Stimulated activated CD8-positive, alpha-beta memory T cell treated with anti-CD3 and anti-CD28 coated beads, Interleukin-15, amount 100 ng/mL, for 48 hours (primary cell): Measurements from ENCODE around the gene CACNA1A.
"Not testable (repeated sequence)": the region's sequence is repeated elsewhere in the genome, so short reads cannot be mapped to it uniquely, and the experiment has no call there.

Experiments
- DNase-seq, 2 donors: peaks; one replicate each; pipeline ENCODE4 v3.0.0-alpha.2; 2020; ENCODE audit warnings: low read depth in 2 of 2

Gene CACNA1A

DNA sequence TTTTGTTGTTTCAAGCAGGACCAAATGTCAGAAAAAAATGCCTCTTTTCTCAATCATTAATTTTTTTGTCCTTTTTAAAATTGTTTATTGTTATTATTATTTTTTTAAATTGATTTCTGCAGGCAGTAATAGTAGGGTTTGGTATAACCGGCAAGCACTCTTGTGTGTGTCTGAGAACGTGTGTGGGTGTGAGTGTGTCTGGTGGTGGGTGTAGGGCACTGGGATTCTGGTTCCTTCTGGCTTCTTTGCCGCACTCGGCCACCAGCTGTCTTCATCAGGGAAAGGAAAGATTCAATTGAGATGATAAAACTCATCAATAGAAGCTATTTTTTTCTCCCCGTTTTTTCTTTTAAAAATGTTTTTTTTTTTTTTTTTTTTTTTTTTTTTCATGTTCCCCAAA is 299.7 kb downstream of the CACNA1A start:
- no peak for DNase-seq

DNA sequence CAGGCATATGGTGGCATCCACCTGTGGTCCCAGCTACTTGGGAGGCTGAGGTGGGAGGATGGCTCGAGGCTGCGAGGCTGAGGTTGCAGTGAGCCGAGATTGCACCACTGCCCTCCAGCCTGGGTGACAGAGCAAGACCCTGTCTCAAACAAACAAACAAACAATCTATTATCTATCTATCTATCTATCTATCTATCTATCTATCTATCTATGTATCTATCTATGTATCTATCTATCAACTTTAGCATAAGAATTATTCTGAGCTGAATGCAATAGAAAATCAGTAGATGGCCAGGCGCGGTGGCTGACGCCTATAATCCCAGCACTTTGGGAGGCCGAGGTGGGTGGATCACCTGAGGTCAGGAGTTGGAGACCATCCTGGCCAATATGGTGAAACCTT is 304.2 kb downstream of the CACNA1A start:
- DNase-seq: not testable (repeated sequence)

DNA sequence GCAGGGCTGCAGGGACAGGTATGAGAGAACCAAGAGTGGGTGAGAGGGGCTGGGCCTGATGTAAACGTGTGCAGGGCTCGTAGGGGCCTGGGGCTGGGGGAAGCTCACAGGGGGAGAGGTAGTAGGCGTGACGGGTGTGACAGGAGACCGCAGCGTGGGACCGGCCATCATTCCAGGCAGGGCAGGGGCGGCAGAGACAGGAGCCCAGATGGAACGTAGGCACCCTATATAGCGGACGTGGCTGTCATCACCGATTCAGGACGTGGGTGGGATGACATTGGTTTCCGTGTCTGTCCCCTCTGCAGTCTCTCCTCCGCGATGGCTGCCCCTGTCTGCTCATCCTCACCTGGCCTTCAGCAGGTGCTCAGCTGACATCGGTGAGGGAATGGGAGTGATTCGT is 307.6 kb downstream of the CACNA1A start:
- DNase-seq: no peak

DNA sequence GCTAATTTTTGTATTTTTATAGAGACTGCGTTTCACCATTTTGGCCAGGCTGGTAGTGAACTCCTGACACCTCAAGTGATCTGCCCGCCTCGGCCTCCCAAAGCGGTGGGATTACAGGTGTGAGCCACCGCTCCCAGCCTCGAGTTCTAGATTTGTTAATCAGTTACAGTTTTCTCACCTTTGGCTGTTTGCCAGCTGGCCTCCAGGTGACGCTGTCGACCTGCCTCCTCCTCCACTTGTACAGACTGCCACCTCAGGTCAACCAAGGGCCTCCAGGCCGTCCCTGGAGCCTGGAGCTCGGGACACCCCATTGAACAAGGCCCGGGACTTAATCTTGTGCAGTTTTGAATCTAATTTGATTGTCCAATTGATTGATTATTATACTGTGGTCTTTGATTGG is 310.6 kb downstream of the CACNA1A start:
- DNase-seq: peak in 1 of 2 donors; percentile 21

DNA sequence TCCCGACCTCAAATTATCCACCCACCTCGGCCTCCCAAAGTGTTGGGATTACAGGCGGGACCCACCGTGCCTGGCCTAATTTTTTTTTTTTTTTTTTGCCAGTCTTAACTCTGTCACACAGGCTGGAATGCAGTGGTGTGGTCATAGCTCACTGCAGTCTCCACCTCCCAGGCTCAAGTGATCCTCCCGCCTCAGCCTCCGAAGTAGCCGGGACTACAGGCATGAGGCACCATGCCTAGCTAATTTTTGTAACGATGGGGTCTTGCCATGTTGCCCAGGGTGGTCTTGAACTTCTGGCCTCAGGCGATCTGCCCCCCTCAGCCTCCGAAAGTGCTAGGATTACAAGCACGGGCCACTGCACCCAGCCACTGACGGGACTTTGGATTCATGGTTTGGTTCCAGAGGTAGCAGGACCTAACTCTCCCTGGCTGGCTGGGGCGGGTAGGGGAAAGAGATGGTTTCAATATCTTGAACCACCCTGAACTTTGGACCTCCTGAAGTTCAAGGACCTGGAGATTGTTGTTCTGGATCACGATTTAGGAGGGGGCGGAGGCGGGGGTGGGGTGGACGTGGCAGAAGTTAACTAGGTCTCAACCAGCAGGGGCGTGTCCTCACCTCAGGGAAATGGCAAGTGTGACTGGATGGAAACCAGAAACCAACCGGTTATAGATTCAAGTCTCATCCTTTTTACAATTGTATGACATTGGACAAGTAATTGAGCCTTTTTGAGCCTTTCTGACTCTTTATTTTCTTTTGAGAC is 315.3 kb downstream of the CACNA1A start:
- DNase-seq: no peak

DNA sequence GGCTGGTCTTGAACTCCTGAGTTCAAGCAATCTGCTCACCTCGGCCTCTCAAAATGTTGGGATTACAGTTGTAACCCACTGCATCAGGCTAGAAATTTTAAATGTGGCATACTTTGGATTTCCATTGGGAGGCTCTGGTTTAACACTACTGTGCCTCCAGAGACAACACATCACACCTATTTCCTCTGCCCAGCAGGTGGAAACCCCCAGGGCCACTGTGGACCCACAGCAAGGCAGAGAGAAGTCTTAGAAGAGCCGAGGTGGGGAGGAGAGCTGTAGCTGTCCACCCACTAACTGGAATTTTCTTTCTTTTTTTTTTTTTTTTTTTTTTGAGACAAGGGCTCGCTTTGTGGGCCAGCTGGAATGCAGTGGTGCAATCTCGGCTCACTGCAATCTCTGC is 316.7 kb downstream of the CACNA1A start:
- DNase-seq: no peak

DNA sequence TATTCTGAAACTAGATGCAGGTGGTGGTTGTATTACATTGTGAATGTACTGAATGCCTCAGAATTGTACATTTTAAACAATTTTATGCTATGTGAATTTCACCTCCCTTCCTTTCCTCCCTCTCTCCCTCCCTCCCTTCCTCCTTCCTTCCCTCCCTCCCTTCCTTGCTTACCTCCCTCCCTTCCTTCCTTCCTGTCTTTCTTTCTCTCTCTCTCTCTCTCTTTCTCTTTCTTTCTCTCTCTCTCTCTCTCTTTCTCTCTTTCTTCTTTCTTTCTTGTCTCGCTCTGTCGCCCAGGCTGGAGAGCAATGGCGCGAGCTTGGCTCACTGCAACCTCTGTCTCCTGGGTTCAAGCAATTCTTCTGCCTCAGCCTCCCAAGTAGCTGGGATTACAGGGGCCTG is 318.9 kb downstream of the CACNA1A start:
- DNase-seq: no peak

DNA sequence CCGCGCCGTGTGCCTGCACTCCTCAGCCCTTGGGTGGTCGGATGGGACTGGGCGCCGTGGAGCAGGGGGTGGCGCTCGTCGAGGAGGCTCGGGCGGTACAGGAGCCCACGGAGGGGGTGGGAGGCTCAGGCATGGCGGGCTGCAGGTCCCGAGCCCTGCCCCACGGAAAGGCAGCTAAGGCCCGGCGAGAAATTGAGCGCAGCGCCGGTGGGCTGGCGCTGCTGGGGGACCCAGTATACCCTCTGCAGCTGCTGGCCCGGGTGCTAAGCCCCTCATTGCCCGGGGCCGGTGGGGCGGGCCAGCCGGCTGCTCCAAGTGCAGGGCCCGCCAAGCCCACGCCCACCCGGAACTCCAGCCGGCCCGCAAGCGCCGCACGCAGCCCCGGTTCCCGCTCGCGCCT is 319.6 kb downstream of the CACNA1A start:
- not testable (repeated sequence) for DNase-seq

DNA sequence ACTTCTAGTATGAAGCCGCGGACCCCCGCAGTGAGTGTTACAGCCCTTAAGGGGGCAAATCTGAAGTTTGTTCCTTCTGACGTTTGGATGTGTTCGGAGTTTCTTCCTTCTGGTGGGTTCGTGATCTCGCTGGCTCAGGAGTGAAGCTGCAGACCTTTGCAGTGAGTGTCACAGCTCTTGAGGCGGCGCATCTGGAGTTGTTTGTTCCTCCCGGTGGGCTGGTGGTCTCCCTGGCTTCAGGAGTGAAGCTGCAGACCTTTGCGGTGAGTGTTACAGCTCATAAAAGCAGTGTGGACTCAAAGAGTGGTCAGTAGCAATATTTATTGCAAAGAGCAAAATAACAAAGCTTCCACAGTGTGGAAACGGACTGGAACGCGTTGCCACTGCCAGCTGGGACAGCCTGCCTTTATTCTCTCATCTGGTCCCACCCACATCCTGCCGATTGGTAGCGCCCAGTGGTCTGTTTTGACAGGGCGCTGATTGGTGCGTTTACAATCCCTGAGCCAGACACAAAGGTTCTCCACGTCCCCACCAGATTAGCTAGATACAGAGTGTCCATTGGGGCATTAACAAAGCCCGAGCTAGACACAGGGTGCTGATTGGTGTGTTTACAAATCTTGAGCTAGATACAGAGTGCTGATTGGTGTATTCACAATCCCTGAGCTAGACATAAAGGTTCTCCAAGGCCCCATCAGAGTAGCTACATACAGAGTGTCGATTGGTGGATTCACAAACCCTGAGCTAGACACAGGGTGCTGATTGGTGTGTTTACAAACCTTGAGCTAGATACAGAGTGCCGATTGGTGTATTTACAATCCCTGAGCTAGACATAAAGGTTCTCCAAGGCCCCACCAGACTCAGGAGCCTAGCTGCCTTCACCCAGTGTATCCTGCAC is 320.3 kb downstream of the CACNA1A start:
- not testable (repeated sequence) for DNase-seq

DNA sequence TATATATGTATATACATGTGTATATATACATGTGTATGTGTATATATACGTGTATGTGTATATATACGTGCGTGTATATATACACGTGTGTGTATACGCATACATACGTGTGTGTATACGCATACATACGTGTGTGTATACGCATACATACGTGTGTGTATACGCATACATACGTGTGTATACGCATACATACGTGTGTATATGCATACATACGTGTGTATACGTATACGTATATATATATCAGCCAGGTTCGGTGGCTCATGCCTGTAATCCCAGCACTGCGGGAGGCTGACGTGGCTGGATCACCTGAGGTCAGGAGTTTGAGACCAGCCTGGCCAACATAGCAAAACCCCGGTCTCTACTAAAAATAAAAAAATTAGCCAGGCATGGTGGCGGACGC is 321.4 kb downstream of the CACNA1A start:
- not testable (repeated sequence) for DNase-seq

DNA sequence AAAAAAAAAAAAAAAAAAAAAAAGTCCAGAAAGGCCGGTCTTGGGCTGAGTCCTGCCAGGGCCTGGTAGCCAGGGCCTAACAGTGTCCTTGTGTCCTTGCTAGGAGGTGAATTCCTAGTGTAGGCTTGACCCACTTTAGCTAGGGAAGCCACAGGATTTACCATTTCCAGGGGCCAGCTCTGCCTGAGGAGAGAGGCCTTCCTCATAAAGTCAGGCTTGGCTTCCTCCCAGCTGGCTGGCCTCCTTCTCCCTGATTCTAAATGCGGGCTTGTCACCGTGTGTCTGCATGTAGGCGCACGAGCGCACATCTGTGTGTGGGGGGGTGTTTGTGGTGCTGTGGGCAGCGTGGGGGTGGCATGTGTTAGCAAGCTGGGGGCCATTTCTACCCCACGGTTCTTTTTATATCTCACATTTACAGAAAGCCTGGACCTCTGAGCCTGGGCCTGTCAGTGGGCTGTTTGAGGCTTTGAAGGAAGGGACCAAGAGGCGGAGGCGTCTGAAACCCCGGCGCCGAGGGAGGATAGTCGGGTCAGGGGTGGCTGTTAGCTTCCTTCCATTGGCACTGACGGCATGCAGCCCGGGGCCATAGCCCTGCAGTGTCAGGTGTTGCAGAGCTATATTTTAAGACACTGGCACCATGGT is 324.4 kb downstream of the CACNA1A start:
- DNase-seq: peak; percentile 44 to 53

DNA sequence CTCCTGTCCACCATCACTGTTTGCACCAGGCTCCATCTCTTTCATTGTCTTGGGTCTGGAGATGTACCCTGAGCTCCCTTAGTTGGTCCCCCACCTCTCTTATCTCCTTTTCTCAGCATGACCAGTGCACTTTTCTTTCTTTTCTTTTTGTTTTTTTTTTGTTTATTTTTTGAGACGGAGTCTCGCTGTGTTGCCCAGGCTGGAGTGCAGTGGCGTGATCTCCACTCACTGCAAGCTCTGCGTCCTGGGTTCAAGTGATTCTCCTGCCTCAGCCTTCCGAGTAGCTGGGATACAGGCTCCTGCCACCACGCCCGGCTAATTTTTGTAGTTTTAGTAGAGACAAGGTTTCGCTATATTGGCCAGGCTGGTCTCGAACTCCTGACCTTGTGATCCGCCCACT is 328.0 kb downstream of the CACNA1A start:
- not testable (repeated sequence) for DNase-seq

DNA sequence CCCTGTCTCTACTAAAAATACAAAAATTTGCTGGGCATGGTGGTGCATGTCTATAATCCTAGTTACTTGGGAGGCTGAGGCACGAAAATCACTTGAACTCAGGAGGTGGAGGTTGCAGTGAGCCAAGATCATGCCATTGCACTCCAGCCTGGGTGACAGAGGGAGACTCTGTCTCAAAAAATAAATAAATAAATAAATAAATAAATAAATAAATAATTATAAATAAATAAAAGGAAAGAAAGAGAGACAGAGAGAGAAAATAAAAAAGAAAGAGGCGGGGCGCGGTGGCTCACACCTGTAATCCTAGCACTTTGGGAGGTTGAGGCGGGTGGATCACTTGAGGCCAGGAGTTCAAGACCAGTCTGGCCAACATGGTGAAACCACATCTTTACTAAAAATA is 328.7 kb downstream of the CACNA1A start:
- DNase-seq: not testable (repeated sequence)

DNA sequence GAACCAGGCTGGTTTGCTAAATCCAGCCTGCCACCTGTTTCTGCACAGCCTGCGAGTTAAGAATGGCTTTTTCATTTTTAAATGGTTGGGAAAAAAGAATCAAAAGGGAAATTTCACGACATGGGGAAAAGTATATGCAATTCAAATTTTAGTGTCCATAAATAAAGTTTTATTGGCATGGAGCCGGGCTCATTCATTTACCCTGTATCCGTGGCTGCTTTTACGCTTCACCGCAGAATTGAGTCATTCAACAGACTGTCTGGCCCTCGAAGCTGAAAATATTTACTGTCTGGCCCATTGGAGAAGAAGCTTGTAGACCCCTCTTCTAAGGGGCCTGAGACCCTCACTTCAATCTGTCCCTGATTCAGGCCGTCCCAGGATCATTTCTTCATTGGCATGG is 329.9 kb downstream of the CACNA1A start:
- no peak for DNase-seq

DNA sequence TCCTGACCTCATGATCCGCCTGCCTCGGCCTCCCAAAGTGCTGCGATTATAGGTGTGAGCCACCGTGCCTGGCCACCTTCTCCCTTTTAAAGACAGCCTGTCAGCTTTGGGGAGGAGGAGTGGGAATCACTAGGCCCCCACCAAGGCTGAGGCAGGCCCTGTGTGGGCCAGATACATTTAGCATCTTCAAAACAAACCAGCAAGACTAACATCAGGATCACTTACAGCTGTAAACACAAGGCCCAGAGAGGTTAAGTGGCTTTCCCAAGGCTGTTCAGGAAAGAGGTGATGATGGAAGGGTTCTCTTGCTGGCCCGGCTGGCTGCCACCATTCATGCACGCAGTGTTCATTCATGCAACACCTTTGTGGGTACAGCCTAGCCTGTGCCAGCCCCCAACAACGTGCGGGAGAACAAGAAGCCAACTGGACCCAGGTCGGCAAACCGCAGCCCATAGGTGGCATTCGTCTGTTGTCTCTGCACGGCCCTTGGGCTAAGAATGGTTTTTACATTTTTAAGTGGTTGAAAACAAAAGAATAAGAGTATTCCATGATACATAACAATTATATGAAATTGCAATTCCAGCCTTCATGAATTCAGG is 333.0 kb downstream of the CACNA1A start:
- no peak for DNase-seq

DNA sequence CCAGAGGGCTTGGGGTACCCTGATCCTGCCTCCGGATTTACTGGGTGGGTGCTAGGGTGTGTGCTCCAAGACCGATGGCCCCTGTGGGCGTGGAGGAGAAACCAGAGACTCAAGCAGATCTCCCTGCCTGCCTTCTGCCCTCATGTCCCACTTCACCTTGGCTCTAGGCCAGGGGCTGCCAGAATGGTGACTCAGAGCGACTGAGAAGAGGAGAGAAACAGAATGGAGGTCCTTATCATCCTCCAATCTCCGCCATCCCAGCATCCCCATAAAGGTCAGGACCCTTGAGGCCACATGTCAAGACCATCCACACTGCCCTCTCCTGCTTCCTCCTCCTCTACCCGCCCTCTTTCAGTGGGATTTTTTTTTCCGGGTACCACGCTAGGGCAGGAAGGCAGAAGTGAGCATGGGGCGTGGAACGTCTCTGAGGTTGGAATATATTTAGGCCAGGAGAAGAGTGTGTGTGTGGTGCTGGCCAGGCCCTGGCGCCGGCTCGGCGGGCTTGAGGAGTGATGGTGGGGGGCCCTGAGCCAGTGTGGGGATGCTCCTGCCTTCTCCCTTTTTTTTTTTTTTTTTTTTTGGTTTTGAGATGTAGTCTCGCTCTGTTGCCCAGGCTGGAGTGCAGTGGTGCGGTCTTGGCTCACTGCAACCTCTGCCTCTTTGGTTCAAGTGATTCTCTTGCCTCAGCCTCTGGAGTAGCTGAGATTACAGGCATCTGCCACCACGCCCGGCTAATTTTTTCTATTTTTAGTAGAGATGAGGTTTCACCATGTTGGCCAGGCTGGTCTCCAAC is 333.7 kb downstream of the CACNA1A start:
- DNase-seq: peak; percentile 69 to 78

DNA sequence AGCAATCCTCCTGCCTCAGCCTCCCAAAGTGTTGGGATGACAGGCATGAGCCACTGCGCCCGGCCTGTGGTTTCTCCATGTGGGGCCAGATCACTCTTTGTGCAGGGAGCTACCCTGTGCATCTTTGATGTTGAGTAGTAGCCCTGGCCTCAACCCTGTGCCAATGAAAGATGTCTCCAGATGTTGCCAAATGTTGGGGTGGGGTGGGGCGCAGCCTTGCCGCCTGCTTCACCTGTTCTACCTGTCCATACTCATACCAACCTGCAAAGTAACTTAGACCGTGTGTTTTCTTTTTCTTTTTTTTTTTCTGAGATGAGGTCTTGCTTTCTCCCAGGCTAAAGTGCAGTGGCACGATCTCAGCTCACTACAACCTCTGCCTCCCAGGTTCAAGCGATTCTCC is 335.1 kb downstream of the CACNA1A start:
- no peak for DNase-seq

DNA sequence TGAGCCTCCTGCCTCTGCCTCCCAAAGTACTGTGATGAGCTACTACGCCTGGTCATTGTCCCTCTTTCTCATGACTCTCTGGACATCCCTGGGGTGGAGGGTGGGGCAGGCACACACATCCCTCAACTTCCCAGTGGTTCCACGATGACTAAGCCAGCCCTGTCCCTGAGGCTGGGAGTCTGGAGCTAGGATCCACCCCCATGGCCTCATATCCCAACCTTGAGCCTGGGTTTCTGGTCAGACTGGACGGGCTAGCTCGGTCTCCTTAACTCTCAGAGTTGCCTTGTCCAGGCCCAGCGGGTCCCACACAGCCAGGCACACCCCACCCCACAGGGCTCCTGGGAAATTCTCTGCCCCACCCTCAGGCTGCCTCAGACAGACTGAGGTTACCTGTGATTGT is 336.5 kb downstream of the CACNA1A start:
- DNase-seq: no peak

DNA sequence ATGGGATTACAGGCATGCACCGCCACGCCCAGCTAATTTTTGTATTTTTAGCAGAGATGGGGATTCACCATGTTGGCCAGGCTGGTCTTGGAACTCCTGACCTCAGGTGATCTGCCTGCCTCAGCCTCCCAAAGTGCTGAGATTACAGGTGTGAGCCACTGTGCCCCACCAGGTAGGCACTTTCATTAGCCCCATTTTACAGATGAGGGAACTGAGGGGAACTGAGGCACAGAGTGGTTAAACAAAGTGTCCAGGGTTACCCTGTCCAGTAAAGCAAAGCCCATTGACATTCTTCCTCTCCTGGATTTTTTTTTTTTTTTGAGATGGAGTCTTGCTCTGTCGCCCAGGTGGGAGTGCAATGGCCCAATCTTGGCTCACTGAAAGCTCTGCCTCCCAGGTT is 340.1 kb downstream of the CACNA1A start:
- not testable (repeated sequence) for DNase-seq

DNA sequence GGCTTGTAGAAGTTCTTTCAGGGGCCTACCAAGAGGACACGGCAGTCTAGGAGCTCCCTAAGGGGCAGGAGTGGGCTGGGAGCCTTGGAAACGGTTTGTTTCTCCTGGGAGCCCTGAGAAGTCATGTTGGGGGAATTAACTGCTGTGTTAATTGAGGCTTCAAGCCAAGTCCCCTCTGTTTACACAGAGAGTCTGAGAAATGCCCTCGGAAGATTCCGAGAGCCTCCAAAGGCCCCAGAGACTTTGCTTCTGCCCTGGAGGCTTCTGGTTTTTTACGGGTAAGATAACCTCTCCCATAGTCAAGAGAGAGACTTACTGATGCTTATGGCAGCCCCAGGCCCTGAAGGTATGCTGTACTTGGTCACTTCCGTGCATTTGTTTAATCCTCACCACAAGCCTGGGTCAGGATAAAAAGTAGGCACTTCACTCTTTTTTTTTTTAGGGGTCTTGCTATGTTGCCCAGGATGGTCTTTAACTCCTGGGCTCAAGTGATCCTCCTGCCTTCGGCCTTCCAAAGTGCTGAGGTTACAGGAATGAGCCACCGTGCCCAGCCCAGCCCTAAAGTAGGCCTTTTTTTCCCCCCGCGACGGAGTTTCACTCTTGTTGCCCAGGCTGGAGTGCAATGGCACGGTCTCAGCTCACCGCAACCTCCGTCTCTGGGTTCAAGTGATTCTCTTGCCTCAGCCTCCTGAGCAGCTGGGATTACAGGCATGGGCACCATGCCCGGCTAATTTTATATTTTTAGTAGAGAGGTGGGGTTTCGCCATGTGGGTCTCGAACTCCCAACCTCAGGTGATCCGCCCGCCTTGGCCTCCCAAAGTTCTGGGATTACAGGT is 340.9 kb downstream of the CACNA1A start:
- DNase-seq: no peak
